ENCODE measurements around the gene EPHB2.

EPHB2 gene

DNA sequence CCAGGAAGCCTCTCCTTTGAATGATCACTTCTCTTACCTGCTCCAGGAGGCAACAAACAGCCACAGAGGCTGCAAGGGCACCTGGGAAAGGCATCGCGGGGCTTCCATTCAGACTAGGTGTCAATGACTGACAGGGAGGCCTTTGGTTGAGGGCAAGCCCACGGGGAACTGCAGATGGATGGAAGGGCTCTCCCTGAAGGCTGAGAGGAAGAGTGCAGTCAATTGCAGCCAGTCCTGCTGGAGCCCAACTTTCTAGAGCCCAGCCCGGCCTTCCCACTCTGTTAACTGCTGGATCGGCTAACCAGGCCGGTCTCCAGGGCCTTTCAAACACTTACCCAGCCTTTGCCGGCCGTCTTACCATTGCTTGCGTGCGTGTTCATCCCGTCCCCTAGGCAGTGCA is 172.8 kb downstream of the EPHB2 start:
- Histone ChIP-seq H3K9ac (ENCODE audit: low read length) (no peak overlapping the region), H3K27me3 (replicated peaks; ENCODE audit: control insufficient read depth, insufficient read depth, low read length) (peaks cover under 1% of the 10 kb centered on the region), H3K4me3 (ENCODE audit: low read length) (no peak overlapping the region), H3K4me1 (ENCODE audit: control insufficient read depth, insufficient read depth, low read length) (no peaks in the 10 kb centered on the region), H3K9me3 (ENCODE audit: control insufficient read depth, low read length) (no peaks in the 10 kb centered on the region), H3K36me3 (ENCODE audit: control insufficient read depth, insufficient read depth, low read length, severe bottlenecking) (no peaks in the 10 kb centered on the region)
- DNase-seq (ENCODE audit: low read depth) = no peak

DNA sequence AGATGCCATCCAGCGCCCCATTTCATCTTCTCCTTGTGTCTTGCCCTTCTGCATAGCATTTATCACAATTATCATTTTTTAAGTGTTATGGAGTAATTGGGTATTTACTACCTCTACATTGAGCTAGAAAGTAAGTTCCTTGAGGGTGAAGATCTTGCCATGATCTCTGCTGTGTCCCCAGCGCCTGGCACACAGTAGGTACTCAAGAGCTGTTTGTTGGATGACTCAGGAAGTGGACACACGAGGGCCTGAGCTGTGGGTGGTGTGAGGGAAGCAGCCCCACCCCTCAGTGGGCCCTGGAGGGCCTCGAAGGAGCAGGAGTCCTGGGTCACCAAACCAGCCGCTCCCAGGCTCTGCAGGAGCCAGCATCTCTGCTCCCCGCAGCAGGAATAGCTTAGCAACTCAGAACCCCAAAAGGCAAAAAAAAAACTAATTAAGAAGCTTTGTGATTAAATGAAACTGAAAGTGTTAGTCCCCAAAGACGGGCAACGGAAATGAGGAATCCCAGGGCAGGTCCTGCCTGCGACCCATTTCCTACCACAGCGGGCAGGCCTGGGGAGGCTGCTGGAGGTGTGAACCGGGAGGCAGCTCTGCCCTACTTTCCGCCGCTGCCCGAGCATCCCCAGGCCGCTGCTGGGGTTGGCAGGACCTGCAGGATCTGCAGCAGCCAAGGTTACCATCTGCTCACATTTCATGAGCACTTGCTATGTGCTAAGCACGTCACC is 174.3 kb downstream of the EPHB2 start:
- H3K4me3 ChIP-seq (ENCODE audit: low read length) = no peak overlapping the region
- peaks cover 2% of the 10 kb centered on the region for H3K27me3 ChIP-seq (replicated peaks; ENCODE audit: control insufficient read depth, insufficient read depth, low read length)
- no peak overlapping the region for H3K9ac ChIP-seq (ENCODE audit: low read length)
- DNase-seq (ENCODE audit: low read depth) = no peak
- no peaks in the 10 kb centered on the region for H3K4me1 ChIP-seq (ENCODE audit: control insufficient read depth, insufficient read depth, low read length)
- no peaks in the 10 kb centered on the region for H3K9me3 ChIP-seq (ENCODE audit: control insufficient read depth, low read length)
- no peaks in the 10 kb centered on the region for H3K36me3 ChIP-seq (ENCODE audit: control insufficient read depth, insufficient read depth, low read length, severe bottlenecking)

DNA sequence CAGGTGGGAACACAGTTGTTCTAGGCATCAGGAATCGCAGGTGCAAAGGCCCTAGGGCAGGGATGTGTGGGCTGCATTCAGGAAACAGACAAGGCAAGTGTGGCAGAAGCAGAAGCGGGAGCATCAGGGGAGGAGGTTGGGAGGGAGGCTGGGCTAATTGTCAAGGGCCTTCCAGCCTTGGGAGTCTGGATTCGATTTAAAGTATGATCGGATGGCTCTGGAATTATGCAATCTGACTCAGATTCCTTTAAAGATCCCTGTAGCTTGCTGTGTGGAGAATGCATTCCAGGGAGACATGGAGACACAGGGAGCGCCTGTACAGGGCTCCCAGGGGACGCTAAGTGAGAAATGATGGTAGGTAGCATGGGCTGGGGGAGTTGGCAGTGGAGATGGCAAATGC is 175.6 kb downstream of the EPHB2 start:
- H3K36me3 ChIP-seq (ENCODE audit: control insufficient read depth, insufficient read depth, low read length, severe bottlenecking) = no peaks in the 10 kb centered on the region
- H3K27me3 ChIP-seq (replicated peaks; ENCODE audit: control insufficient read depth, insufficient read depth, low read length) = peaks cover 8% of the 10 kb centered on the region
- peak; percentile 87 for DNase-seq (ENCODE audit: low read depth)
- no peaks in the 10 kb centered on the region for H3K9me3 ChIP-seq (ENCODE audit: control insufficient read depth, low read length)
- H3K4me3 ChIP-seq (ENCODE audit: low read length) = no peak overlapping the region
- H3K4me1 ChIP-seq (ENCODE audit: control insufficient read depth, insufficient read depth, low read length) = no peaks in the 10 kb centered on the region
- no peak overlapping the region for H3K9ac ChIP-seq (ENCODE audit: low read length)

DNA sequence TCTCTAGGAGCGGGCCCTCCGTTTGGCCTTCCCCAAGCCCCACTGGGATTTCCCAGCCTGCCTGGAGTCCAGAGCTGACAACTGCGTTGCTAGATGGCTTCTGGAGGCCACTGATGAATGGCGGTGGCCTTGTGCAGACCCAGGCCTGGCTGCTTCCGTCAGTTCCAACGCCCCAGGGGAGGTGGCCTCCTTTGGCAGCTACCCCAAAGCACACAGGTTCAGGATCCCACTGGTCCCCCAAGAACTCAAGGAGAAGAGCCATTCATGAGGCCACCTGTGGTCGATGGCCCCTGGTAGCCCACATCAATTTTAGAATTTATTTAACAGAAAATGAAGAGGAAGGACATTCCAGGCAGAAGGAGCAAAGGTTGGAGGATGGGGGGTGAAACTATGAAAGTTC is 176.9 kb downstream of the EPHB2 start:
- no peak overlapping the region for H3K4me3 ChIP-seq (ENCODE audit: low read length)

DNA sequence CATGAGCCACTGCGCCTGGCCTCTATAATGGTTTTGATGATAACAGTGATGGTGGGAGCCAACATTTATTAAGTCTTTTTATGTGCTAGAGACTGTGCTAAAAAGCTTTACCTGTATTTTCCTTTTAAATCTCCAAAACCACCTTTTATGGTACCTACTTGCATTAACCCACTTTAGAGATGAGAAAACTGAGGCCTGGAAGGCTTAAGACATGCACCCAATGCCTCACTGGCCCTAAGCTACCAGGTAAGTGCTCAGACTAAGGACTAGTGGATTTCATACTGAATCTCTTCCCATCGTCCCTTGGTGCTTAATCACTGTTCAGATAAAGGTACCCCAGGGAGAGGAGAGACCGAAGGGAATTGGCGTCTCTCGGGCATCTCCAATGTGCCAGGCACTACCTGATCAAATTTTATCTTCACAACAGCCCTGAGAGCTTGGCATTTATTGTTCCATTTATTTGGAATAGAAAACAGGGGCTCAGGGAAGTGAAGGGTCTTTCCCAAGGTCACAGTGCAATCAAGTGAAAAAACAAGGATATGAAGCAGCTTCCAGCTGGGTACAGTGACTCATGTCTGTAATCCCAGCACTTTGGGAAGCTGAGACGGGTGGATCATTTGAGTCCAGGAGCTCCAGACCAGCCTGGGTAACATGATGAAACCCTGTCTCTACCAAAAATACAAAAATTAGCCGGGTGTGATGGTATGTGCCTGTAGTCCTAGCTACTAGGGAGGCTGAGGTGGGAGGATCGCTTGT is 177.9 kb downstream of the EPHB2 start:
- DNase-seq (ENCODE audit: low read depth) = peak; percentile 45
- H3K4me1 ChIP-seq (ENCODE audit: control insufficient read depth, insufficient read depth, low read length) = no peaks in the 10 kb centered on the region
- peaks cover 11% of the 10 kb centered on the region for H3K27me3 ChIP-seq (replicated peaks; ENCODE audit: control insufficient read depth, insufficient read depth, low read length)
- H3K9me3 ChIP-seq (ENCODE audit: control insufficient read depth, low read length) = no peaks in the 10 kb centered on the region
- no peak overlapping the region for H3K9ac ChIP-seq (ENCODE audit: low read length)
- no peak overlapping the region for H3K4me3 ChIP-seq (ENCODE audit: low read length)
- no peaks in the 10 kb centered on the region for H3K36me3 ChIP-seq (ENCODE audit: control insufficient read depth, insufficient read depth, low read length, severe bottlenecking)

More for the DNA sequence above, 176.9 kb downstream of the EPHB2 start:
- Histone ChIP-seq H3K4me1 (ENCODE audit: control insufficient read depth, insufficient read depth, low read length) (no peaks in the 10 kb centered on the region), H3K36me3 (ENCODE audit: control insufficient read depth, insufficient read depth, low read length, severe bottlenecking) (no peaks in the 10 kb centered on the region), H3K27me3 (replicated peaks; ENCODE audit: control insufficient read depth, insufficient read depth, low read length) (peaks cover 11% of the 10 kb centered on the region), H3K9ac (ENCODE audit: low read length) (no peak overlapping the region), H3K9me3 (ENCODE audit: control insufficient read depth, low read length) (no peaks in the 10 kb centered on the region)
- DNase-seq (ENCODE audit: low read depth) = no peak

DNA sequence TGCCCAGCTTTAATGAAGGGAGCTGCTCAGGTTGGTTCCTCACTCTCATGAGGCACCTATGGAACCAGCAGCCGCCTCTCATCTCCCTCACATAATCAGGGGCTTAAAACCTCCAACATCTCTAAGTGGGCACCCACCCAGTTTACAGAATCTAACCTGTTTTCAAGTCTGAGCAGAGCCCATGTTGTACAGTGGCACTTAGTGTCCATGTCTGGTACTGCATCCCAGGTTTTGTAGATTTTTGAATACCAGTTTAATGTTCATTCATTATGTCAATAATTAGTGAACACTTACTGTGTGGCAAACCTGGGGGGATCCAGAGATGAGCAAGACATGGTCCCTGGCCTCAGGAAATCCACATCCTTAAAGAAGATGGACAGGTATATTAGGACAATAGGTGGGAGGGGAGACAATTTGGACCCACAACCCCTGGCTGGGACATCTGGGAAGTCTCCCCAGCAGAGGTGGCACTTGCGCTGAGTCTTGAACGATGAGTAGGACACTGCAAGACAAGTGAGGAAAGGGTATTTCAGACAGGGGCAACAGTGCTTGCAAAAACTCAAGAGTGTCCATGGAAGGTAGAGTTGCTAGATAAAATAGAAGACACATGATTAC is 178.7 kb downstream of the EPHB2 start:
- Histone ChIP-seq H3K9ac (ENCODE audit: low read length) (no peak overlapping the region), H3K36me3 (ENCODE audit: control insufficient read depth, insufficient read depth, low read length, severe bottlenecking) (no peaks in the 10 kb centered on the region), H3K4me1 (ENCODE audit: control insufficient read depth, insufficient read depth, low read length) (no peaks in the 10 kb centered on the region), H3K9me3 (ENCODE audit: control insufficient read depth, low read length) (no peaks in the 10 kb centered on the region), H3K27me3 (replicated peaks; ENCODE audit: control insufficient read depth, insufficient read depth, low read length) (peaks cover 11% of the 10 kb centered on the region), H3K4me3 (ENCODE audit: low read length) (no peak overlapping the region)
- peak; percentile 72 for DNase-seq (ENCODE audit: low read depth)

DNA sequence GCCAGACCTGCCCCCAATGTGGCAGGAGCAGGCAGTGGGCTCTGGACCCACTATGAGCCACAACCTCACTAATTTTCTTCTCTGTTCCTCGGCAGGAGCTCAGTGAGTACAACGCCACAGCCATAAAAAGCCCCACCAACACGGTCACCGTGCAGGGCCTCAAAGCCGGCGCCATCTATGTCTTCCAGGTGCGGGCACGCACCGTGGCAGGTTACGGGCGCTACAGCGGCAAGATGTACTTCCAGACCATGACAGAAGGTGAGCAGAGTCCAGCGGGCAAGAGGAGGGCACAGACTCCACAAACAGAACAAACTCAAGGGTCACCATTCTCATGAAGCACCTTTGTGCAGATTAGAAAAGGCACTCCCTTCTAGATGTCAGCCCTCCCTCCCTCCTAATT is 182.2 kb downstream of the EPHB2 start:
- Histone ChIP-seq H3K9me3 (ENCODE audit: control insufficient read depth, low read length) (no peaks in the 10 kb centered on the region), H3K9ac (ENCODE audit: low read length) (no peak overlapping the region), H3K36me3 (ENCODE audit: control insufficient read depth, insufficient read depth, low read length, severe bottlenecking) (no peaks in the 10 kb centered on the region), H3K4me1 (ENCODE audit: control insufficient read depth, insufficient read depth, low read length) (no peaks in the 10 kb centered on the region), H3K27me3 (replicated peaks; ENCODE audit: control insufficient read depth, insufficient read depth, low read length) (peaks cover 11% of the 10 kb centered on the region), H3K4me3 (ENCODE audit: low read length) (no peak overlapping the region)
- DNase-seq (ENCODE audit: low read depth) = no peak

DNA sequence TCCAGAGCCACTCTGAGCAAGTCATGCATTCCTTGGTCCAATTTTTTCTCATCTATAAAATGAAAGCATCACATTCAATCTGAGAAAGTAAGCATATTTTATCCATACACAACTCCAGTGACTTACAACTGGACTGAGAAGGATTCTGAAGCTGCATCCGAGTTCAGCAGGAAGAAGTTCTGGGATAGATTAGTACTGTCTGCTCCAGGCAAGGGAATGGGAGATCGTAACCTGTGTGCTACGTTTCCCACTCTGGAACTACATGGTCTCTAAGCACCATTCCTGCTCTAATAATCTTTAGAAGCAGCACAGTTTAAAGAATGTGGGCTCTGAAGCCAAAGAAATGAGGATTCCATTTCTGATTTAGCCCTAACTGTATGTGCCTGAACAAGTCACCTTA is 182.7 kb downstream of the EPHB2 start:
- DNase-seq (ENCODE audit: low read depth) = no peak
- H3K27me3 ChIP-seq (replicated peaks; ENCODE audit: control insufficient read depth, insufficient read depth, low read length) = peaks cover 14% of the 10 kb centered on the region
- H3K9me3 ChIP-seq (ENCODE audit: control insufficient read depth, low read length) = no peaks in the 10 kb centered on the region
- H3K4me3 ChIP-seq (ENCODE audit: low read length) = no peak overlapping the region
- H3K4me1 ChIP-seq (ENCODE audit: control insufficient read depth, insufficient read depth, low read length) = no peaks in the 10 kb centered on the region
- no peak overlapping the region for H3K9ac ChIP-seq (ENCODE audit: low read length)
- H3K36me3 ChIP-seq (ENCODE audit: control insufficient read depth, insufficient read depth, low read length, severe bottlenecking) = no peaks in the 10 kb centered on the region

DNA sequence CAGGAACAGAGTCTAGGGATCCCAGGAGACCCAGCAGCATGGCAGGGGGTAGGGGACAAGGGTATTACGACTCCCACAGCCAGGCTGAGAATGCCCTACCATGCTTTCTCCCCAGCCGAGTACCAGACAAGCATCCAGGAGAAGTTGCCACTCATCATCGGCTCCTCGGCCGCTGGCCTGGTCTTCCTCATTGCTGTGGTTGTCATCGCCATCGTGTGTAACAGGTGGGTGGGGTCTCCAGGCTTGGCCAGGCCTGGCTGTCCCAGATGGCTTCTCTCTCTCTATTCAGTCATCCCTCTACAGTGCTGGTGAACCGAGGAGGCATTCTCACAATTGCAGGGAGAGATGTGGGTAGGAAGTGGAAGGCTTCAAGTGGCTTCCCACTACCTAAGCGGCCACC is 184.7 kb downstream of the EPHB2 start:
- Histone ChIP-seq H3K36me3 (ENCODE audit: control insufficient read depth, insufficient read depth, low read length, severe bottlenecking) (no peaks in the 10 kb centered on the region), H3K27me3 (replicated peaks; ENCODE audit: control insufficient read depth, insufficient read depth, low read length) (peaks cover 12% of the 10 kb centered on the region), H3K4me3 (ENCODE audit: low read length) (no peak overlapping the region), H3K9me3 (ENCODE audit: control insufficient read depth, low read length) (no peaks in the 10 kb centered on the region), H3K9ac (ENCODE audit: low read length) (no peak overlapping the region), H3K4me1 (ENCODE audit: control insufficient read depth, insufficient read depth, low read length) (no peaks in the 10 kb centered on the region)
- no peak for DNase-seq (ENCODE audit: low read depth)

DNA sequence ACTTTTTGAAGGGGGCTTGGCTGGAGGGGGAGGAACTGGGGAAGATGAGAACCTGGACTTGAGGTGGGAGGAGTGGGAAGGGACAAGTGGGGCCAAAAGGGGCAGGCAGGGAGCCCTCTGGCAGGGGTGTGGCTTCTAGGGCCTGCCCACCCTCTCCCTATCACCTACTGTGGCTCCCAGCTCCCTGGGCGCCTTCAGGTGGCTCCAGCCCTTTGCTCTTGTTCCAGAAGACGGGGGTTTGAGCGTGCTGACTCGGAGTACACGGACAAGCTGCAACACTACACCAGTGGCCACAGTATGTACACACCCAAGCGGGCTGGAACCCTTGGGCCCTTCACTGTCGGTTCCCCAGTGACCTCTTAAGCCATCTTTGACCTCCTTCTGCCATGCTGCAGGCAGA is 185.5 kb downstream of the EPHB2 start:
- Histone ChIP-seq H3K9me3 (ENCODE audit: control insufficient read depth, low read length) (no peaks in the 10 kb centered on the region), H3K27me3 (replicated peaks; ENCODE audit: control insufficient read depth, insufficient read depth, low read length) (peaks cover 14% of the 10 kb centered on the region), H3K4me3 (ENCODE audit: low read length) (no peak overlapping the region), H3K9ac (ENCODE audit: low read length) (no peak overlapping the region), H3K36me3 (ENCODE audit: control insufficient read depth, insufficient read depth, low read length, severe bottlenecking) (no peaks in the 10 kb centered on the region), H3K4me1 (ENCODE audit: control insufficient read depth, insufficient read depth, low read length) (no peaks in the 10 kb centered on the region)
- no peak for DNase-seq (ENCODE audit: low read depth)

DNA sequence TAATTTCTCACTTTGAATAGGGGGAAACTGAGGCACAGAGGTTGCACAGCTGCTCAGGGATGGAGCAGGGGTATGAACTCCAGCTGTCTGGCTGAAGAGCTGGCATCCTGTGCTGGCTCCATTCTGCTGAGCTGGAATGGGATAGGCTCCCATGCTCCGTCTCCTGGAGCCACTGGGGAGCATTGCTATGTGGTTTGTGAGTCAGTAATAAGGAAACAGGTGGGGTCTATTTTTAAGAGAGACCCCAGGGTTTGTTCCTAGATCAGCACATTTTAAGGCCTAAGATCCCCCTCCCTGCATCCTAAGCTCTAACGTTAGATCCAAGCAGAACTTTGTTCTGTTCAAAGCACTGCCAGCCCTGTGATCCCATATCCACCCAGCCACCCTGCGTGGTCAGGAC is 189.8 kb downstream of the EPHB2 start:
- Histone ChIP-seq H3K4me1 (ENCODE audit: control insufficient read depth, insufficient read depth, low read length) (no peaks in the 10 kb centered on the region), H3K9ac (ENCODE audit: low read length) (no peak overlapping the region)
- no peak for DNase-seq (ENCODE audit: low read depth)

More for the DNA sequence above, 189.8 kb downstream of the EPHB2 start:
- H3K36me3 ChIP-seq (ENCODE audit: control insufficient read depth, insufficient read depth, low read length, severe bottlenecking) = no peaks in the 10 kb centered on the region
- no peak overlapping the region for H3K4me3 ChIP-seq (ENCODE audit: low read length)
- peaks cover 11% of the 10 kb centered on the region for H3K27me3 ChIP-seq (replicated peaks; ENCODE audit: control insufficient read depth, insufficient read depth, low read length)
- no peaks in the 10 kb centered on the region for H3K9me3 ChIP-seq (ENCODE audit: control insufficient read depth, low read length)
